Mesodermal cell (in vitro differentiated cells): ENCODE measurements around the gene ADAM33. TPM values are rescaled to one million over a fixed set of nuclear protein-coding genes. Genes with fewer than 3 reads are reported as not detected.

Source experiments
- H3K27ac ChIP-seq: 2 replicates; pipeline ENCODE4 v1.7.0; 2013; ENCODE audit warnings: mild to moderate bottlenecking, low read depth, low read length, moderate library complexity; ENCODE audit not compliant: severe bottlenecking
- H3K36me3 ChIP-seq: 2 replicates; pipeline ENCODE4 v1.7.1; 2013; ENCODE audit warnings: mild to moderate bottlenecking, low read length, moderate library complexity; ENCODE audit not compliant: control insufficient read depth, insufficient read depth
- H3K4me1 ChIP-seq: one replicate; pipeline ENCODE4 v1.7.1; 2013; ENCODE audit warnings: mild to moderate bottlenecking, low read length; ENCODE audit not compliant: insufficient read depth, control insufficient read depth, poor library complexity, severe bottlenecking
- H3K4me3 ChIP-seq: 2 replicates; pipeline ENCODE4 v1.7.0; 2013; ENCODE audit warnings: low read length, control low read depth, mild to moderate bottlenecking; ENCODE audit not compliant: insufficient read depth, poor library complexity, severe bottlenecking; ENCODE audit errors: extremely low read depth
- H3K9me3 ChIP-seq: 2 replicates; pipeline ENCODE4 v1.7.1; 2013; ENCODE audit warnings: mild to moderate bottlenecking, low read length, moderate library complexity; ENCODE audit not compliant: control insufficient read depth
- WGBS, 2 experiments: methylation state at CpG; one replicate each; pipeline ENCODE4 v1.1.5; 2013; ENCODE audit warnings: missing lambda C conversion rate in 2 of 2; ENCODE audit not compliant: insufficient coverage in 2 of 2; 5-methylcytosine and 5-hydroxymethylcytosine counted together
- polyA plus RNA-seq, 2 experiments: library from polyadenylated mRNA; stranded (reverse); fragments of 50-300 nt; gene quantifications; one replicate each; pipeline ENCODE4 v1.2.3, GENCODE V29; 2013

Gene ADAM33, protein sequence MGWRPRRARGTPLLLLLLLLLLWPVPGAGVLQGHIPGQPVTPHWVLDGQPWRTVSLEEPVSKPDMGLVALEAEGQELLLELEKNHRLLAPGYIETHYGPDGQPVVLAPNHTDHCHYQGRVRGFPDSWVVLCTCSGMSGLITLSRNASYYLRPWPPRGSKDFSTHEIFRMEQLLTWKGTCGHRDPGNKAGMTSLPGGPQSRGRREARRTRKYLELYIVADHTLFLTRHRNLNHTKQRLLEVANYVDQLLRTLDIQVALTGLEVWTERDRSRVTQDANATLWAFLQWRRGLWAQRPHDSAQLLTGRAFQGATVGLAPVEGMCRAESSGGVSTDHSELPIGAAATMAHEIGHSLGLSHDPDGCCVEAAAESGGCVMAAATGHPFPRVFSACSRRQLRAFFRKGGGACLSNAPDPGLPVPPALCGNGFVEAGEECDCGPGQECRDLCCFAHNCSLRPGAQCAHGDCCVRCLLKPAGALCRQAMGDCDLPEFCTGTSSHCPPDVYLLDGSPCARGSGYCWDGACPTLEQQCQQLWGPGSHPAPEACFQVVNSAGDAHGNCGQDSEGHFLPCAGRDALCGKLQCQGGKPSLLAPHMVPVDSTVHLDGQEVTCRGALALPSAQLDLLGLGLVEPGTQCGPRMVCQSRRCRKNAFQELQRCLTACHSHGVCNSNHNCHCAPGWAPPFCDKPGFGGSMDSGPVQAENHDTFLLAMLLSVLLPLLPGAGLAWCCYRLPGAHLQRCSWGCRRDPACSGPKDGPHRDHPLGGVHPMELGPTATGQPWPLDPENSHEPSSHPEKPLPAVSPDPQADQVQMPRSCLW
- polyA plus RNA-seq (2013, experiment 1 of 2) = 34.2 TPM
- polyA plus RNA-seq (2013, experiment 2 of 2) = 40.7 TPM

GRCh38 chr20:3681931-3682781, at the start of gene ADAM33:
Gene ADAM33 (minus strand): TSS chr20:3682010. CDS start chr20:3682004, 6 bp downstream.
- no peaks in the 10 kb centered on the region for H3K9me3 ChIP-seq
- peaks cover 34% of the 10 kb centered on the region for H3K4me1 ChIP-seq
- no peaks in the 10 kb centered on the region for H3K36me3 ChIP-seq
- H3K4me3 ChIP-seq = peak within 1 kb of the TSS; percentile 63
- 19 to 22% methylated on average over 32 to 38 of the region's 65 CpGs for WGBS, 2 experiments
- peak within 1 kb of the TSS; percentile 77 for H3K27ac ChIP-seq

DNA sequence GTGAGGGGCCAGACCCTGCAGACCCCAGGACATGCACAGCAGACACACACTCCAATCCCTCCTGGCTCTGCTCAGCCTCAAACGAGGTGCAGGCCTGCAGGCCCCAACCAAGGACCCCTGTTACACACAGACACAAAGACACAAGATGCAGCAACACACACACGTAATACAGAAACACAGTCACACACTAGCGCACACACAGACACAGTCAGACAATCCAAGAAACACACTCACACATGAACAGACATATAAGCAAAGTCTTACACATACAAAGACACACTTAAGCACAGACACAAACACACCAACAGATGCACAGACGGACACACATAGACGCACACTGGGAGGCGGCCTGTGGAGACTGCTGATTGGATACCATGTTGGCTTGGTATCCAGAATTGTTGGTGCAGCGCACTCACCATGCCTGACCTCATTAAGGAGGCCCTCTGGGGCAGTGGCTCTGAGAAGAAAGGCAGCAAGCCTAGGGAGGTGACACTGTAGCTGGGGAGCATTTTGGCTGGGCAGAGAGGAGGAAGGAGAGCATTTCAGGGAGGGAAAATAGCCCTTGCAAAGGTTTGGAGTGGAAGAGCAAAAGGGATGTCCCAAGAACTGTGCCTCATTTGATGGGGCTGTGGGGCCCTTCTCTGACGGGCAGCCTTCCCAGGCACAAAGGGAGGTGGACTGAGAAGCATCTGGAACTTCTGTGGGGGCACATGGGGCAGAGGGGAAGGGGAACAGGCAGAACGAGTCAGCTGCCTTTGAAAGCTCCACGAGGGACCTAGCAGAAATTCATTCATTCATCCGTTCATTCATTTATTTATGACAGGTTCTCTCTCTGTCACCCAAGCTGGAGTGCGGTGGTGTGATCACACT, 49.2 kb upstream of the ADAM33 start:
- Histone ChIP-seq H3K36me3 (no peaks in the 10 kb centered on the region), H3K27ac (no peak overlapping the region), H3K4me1 (peaks cover 4% of the 10 kb centered on the region), H3K4me3 (no peak overlapping the region), H3K9me3 (no peaks in the 10 kb centered on the region)
- 89 to 93% methylated on average over 7 to 11 of the region's 12 CpGs for WGBS, 2 experiments

DNA sequence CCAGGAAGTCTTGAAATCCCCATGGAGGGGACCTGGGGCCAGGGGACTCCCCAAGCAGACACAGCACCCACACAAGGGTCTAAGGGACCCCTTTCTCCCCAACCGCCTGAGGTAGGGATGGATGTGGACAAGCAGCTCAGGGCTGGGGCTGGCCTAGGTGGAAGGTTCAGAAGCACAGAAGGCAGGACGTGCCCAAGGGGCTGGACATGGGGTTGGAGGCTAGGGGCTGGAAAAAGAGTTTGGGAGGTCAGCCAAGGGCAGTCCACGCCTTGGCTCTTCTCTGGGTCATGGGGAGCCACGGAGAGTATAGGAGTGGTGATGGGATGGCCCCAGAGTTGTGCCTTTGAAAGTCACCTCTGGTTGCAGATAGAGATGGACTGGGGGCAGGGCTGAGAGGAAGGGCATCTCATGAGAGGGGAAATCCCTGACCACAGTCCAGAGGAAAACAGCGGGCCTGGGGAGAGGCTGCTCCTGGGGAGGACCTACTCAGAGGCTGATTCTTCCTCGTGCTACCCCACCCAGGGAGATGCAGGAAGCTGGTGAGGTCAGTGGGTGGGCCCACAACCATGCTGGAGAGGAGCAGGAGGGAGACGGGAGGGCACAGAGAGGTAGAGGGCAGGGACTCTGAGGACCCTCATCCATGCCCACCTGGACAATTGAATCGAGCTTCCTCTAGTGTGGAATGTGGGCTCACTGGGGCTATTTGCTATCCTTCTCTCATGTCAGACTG, 48.2 kb upstream of the ADAM33 start:
- 83 to 93% methylated on average over 1 to 8 of the region's 8 CpGs for WGBS, 2 experiments
- H3K27ac ChIP-seq = no peak overlapping the region
- H3K4me3 ChIP-seq = no peak overlapping the region
- peaks cover 4% of the 10 kb centered on the region for H3K4me1 ChIP-seq
- no peaks in the 10 kb centered on the region for H3K36me3 ChIP-seq
- no peaks in the 10 kb centered on the region for H3K9me3 ChIP-seq

DNA sequence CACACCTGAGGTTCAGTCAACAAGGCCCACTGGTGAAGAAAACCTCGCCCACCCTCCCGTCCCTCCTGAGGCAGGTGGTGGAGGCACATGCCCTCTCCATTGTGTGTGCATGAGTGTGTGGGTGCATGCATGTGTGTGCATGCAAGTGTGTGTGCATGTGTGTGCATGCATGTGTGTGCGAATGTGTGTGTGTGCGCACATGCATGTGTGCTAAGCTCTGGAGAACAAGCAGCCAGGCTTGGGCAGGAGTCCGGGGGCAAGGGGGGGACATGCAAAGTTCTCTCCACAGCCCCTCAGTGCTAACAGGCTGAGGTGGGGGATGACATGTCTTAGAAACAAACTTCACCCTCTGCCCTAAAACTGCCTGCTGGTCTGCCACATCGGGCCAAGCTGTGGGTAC, 47.6 kb upstream of the ADAM33 start:
- H3K4me3 ChIP-seq = no peak overlapping the region
- no peaks in the 10 kb centered on the region for H3K9me3 ChIP-seq
- H3K27ac ChIP-seq = no peak overlapping the region
- H3K36me3 ChIP-seq = no peaks in the 10 kb centered on the region
- 91 to 95% methylated on average over 6 of the region's 6 CpGs for WGBS, 2 experiments
- H3K4me1 ChIP-seq = peaks cover 4% of the 10 kb centered on the region

DNA sequence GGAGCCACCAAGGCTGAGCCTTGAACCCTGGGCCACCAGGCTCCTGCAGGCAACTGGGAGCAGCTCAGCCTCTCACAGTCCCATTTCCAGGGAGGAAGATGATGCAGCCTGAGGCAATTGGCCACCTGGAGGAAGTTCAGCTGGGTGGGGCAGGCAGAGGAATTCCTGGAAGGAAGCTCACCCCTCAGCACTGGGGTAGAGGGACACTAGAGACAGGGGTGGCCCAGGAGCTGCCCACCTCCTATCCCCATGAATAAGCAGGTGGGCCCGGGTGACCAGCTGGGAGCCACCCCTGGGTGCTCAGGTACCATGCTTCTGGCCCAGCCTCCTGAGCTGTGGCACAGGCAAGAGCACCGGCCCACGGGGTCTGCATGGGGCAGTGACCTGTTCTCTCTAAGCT, 47.1 kb upstream of the ADAM33 start:
- Histone ChIP-seq H3K4me1 (peaks cover 4% of the 10 kb centered on the region), H3K4me3 (no peak overlapping the region), H3K27ac (no peak overlapping the region), H3K36me3 (no peaks in the 10 kb centered on the region), H3K9me3 (no peaks in the 10 kb centered on the region)
- 100% methylated on average over 2 to 3 of the region's 3 CpGs for WGBS, 2 experiments

DNA sequence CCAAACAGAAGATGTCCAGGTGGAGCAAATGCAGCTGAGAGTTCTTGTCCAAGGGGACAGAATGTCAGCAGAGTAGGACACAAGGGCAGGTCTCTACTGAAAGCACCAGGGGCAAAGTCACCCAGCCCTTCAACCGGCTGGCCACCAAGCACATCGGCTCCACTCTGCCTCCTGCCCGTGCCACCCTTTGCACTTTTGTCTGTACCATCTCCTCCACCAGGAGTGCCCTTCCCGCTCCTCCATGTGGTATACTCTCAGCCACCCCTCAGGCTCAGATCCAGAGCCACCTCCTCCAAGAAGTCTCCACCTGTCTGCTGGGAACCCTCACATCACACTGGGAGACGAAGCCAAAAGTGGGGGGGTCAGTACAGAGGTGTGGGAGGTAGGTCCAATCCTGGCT, 46.5 kb upstream of the ADAM33 start:
- 82 to 86% methylated on average over 4 of the region's 5 CpGs for WGBS, 2 experiments

DNA sequence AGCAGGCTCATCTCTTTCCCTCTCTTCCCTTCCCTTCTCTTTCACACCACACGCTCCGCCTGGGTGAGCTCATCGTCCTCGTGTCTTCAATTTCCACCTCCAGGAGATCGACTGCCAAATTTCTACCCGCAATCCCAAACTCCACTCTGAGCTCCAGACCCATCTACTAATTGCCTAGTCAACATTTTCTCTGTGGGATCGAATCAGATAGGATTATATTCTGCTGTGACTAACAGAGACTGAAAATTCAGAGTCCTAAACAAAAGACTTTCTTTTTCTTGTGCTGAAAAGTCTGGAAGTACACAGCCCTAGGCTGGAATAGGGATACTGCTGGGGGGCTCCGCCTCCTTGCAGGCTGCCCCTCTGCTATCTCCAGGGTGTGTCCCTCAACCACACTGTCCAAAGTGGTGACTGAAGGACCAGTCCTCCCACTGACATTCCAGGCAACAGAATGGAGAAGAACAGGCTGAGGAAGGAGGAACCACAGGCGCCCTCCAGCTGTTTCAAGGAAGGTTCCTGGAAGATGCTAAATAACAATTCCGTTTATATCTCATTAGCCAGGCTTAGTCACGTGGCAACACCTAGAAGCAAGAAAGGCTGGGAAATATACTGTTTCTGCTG, 45.7 kb upstream of the ADAM33 start:
- H3K9me3 ChIP-seq = no peaks in the 10 kb centered on the region
- no peak overlapping the region for H3K4me3 ChIP-seq
- H3K4me1 ChIP-seq = peaks cover 4% of the 10 kb centered on the region
- 50 to 57% methylated on average over 8 to 9 of the region's 11 CpGs for WGBS, 2 experiments
- H3K27ac ChIP-seq = no peak overlapping the region
- no peaks in the 10 kb centered on the region for H3K36me3 ChIP-seq

More for the DNA sequence above, 46.5 kb upstream of the ADAM33 start:
- H3K36me3 ChIP-seq = no peaks in the 10 kb centered on the region
- H3K4me3 ChIP-seq = no peak overlapping the region
- H3K4me1 ChIP-seq = peaks cover 4% of the 10 kb centered on the region
- no peak overlapping the region for H3K27ac ChIP-seq
- no peaks in the 10 kb centered on the region for H3K9me3 ChIP-seq

DNA sequence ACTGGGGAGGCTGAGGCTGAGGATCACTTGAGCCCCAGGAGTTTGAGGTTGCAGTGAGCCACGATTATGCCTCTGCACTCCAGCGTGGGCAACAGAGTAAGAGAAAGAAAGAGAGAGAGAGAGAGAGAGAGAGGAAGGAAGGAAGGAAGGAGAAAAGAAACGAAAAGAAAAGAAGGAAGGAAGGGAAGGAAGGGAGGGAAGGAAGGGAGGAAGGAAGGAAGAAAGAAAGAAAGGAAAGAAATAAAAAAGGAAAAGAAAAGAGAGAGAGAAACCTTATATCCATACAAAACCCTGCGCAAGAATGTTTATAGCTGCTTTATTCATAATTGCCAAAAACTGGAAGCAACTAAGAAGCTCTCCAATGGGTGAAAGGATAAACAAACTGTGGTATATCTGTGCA, 42.5 kb upstream of the ADAM33 start:
- Histone ChIP-seq H3K27ac (no peak overlapping the region), H3K36me3 (no peaks in the 10 kb centered on the region), H3K4me3 (no peak overlapping the region), H3K4me1 (peaks cover 4% of the 10 kb centered on the region), H3K9me3 (no peaks in the 10 kb centered on the region)
- WGBS, 2 experiments = 52 to 90% methylated on average over 2 to 3 of the region's 4 CpGs

DNA sequence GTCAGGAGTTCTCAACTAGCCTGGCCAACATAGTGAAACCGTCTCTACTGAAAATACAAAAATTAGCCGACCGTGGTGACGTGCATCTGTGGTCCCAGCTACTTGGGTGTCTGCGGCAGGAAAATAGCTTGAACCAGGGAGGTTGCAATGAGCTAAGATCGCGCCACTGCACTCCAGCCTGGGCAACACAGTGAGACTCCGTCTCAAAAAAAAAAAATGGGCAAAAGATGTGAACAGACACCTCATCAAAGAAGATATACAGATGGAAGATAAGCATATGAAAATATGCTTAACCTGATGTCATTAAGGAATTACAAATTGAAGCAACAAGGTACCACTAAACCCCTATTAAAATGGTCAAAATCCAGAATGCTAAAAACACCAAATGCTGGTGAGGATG, 41.5 kb upstream of the ADAM33 start:
- WGBS, 2 experiments = 85 to 94% methylated on average over 5 to 7 of the region's 8 CpGs
- Histone ChIP-seq H3K4me1 (peaks cover 4% of the 10 kb centered on the region), H3K36me3 (no peaks in the 10 kb centered on the region), H3K27ac (no peak overlapping the region), H3K9me3 (no peaks in the 10 kb centered on the region), H3K4me3 (no peak overlapping the region)
